Omental fat pad (tissue), 4 donors: ENCODE data around the gene ZSWIM6. TPM values are rescaled to one million over a fixed set of nuclear protein-coding genes. Genes with fewer than 3 reads are reported as not detected.

ENCODE experiments used
- ATAC-seq: fragments of 150-250 bp; one replicate; pipeline ENCODE4 v1.9.1; 2016; ENCODE audit warnings: mild to moderate bottlenecking, moderate library complexity; ENCODE audit not compliant: low FRiP score
- DNase-seq: peaks from one replicate; pipeline ENCODE4 v3.0.0-alpha.2; 2019; ENCODE audit warnings: low spot score
- total RNA-seq, 4 donors: library from RNA; depleted of rRNA; stranded (reverse); fragments of >200 nt; gene quantifications; one replicate each; pipeline ENCODE4 v1.1.0, GENCODE V29; 2016
- TF ChIP-seq, protein P1 (sequence below), 3 donors: fragments of 450-650 bp; IDR thresholded peaks; one replicate each; pipeline ENCODE4 v1.5.1; 2016 to 2017; ENCODE audit warnings: antibody characterized with exemption in 3 of 3, mild to moderate bottlenecking in 3 of 3, moderate library complexity in 2 of 3

ZSWIM6 gene
- total RNA-seq, 4 donors from 2014 or later = 9.7 to 31.1 (median 18.6) TPM

DNA sequence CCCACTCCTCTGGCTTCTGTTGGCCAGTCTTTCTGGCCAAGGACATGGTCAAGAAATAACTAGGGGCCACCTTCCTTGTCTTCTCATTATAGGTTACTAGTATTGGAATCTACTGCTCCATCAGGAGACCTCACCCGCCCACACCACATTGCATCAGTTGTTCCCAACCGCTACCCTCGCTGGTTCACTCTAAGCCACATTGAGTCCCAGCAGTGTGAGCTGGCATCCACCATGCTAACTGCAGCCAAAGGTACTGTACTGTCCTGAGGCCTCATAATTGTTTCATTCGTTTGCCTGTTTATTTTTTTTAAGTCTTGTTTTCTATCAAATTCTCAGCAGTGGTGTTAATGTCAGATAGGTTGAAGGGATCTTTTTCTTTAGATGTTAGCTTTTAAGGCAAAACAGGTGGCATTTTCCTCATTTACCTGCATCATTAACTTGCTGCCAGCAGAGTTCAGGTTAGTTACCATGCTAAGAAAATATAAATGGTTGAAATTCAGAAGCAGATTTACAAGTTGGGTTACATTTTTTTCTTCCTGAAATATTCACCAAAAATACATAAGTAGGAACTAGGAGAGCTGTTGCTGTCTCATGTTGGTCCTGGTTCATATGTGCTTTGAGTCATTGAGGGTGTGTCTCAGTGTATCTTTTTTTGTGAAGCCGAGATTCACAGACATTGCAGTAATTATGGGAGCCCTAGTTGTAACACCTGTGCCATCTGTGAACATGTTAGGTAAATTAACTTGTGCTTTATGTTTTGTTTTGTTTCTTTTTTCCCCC, 206.9 kb downstream of the ZSWIM6 start:
- DNase-seq (no peak), ATAC-seq (no peak)
- TF ChIP-seq, protein P1, sequence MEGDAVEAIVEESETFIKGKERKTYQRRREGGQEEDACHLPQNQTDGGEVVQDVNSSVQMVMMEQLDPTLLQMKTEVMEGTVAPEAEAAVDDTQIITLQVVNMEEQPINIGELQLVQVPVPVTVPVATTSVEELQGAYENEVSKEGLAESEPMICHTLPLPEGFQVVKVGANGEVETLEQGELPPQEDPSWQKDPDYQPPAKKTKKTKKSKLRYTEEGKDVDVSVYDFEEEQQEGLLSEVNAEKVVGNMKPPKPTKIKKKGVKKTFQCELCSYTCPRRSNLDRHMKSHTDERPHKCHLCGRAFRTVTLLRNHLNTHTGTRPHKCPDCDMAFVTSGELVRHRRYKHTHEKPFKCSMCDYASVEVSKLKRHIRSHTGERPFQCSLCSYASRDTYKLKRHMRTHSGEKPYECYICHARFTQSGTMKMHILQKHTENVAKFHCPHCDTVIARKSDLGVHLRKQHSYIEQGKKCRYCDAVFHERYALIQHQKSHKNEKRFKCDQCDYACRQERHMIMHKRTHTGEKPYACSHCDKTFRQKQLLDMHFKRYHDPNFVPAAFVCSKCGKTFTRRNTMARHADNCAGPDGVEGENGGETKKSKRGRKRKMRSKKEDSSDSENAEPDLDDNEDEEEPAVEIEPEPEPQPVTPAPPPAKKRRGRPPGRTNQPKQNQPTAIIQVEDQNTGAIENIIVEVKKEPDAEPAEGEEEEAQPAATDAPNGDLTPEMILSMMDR (IDR thresholded peaks at IDR 0.05) = no peak

DNA sequence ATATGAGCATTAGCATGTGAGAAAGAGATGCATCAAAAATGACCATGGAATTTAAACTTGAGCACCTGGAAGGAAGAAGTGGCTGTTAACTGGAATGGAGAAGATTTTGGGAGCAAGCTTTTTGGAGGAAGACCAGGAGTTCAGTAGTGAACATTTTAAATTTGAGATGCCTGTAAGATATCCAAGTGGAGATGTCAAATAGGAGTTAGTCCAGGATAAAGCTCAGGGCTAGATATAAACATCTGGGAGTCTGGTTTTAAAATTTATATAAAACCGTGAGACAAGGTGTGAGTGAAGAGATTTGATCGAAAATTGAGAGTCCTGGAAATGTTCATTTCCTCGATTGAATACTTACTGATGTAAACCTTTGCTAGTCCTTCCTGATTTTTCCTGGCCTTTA, 217.5 kb downstream of the ZSWIM6 start:
- DNase-seq (no peak), ATAC-seq (no peak)
- TF ChIP-seq, protein P1 (IDR thresholded peaks at IDR 0.05) = no peak

DNA sequence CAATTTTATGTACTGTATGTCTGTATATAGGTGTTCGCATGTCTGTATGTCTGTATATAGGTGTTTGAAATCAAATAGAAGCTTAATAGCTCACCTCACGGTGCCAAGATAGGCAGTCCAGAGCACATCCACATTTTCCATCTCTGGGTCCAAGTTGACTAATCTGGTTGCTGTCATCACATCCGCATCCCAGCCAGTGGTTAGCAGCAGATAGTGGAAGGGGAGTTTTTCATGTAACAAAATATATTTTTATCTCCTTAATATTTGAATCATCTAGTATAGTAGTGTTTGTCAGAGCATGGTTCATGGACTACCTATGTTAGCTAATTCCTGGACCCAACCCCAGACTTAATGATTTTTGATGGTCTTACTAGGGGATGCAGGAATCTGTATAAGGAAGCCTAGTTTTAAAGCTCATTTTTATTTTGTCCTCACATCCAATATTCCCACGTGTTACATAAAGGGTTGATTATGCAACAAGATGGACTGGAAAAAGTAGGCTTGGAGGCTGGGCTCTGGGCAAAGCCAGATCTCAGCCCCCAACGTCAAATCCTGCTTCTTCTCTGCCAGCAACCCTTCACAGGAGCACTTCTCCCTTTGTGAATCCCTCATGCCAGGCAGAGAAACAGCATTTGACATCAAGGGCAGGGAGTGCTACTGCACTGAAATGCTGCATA, 219.7 kb downstream of the ZSWIM6 start:
- TF ChIP-seq, protein P1 (IDR thresholded peaks at IDR 0.05) = no peak
- peak; percentile 73 for ATAC-seq
- DNase-seq = no peak

DNA sequence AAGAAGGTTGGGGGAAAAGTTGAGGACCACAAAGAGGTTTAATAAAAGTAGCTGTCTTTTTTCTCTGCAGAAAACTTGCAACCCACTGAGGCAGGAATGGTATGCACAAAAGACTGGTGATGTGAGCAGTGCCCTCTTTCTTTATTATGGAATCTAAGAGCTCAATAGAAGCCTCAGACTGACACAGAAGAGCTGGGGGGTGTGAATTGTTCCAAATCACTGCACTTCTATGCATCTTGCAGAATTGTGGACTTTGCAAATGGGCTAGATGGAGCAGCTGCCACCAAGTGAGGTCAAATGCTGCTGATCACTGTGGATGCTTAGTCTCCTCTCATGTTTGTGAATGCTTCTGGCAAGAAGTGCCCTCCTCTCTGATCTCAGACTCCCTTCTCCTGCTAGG, 227.1 kb downstream of the ZSWIM6 start:
- ATAC-seq (no peak), DNase-seq (no peak)
- TF ChIP-seq, protein P1 (IDR thresholded peaks at IDR 0.05) = no peak

DNA sequence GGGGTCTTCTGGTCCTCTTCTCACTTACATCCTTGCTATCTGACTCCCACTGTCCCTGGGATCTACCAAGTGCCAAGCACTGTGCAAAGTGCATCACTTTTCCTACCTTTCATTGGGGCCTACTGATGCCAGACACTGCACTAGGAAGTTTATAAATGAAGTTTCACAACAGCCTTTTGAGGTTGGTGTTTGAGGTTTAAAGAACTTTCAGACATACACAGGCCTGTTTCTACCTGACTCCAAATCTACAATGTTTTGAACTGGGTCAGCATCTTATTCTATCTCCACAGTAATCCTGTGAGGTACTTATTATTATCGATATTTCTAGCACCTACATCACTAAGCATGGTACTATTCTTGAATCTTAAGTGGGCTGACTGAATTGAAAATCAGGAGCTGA, 227.7 kb downstream of the ZSWIM6 start:
- ATAC-seq (no peak), DNase-seq (no peak)
- TF ChIP-seq, protein P1 (IDR thresholded peaks at IDR 0.05) = no peak

DNA sequence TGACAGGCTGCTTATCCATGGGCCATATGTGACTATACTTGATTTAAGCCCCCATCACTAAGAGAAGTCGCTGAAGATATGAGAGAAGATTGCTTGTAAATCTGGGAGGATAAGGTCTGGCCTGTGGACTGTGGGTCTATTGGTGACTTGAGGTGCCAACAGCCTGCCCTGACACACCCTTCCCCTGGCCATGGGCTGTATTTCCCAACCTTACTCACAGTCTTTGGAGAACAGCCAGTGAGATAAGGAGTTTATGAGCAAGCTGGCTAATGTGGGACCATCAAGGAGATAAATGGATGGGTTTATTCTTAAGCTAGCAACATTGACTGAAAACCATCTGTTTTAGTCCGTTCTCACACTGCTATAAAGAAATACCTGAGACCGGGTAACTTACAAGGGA, 231.3 kb downstream of the ZSWIM6 start:
- no peak for DNase-seq
- ATAC-seq = peak; percentile 67
- TF ChIP-seq, protein P1 (IDR thresholded peaks at IDR 0.05) = no peak

DNA sequence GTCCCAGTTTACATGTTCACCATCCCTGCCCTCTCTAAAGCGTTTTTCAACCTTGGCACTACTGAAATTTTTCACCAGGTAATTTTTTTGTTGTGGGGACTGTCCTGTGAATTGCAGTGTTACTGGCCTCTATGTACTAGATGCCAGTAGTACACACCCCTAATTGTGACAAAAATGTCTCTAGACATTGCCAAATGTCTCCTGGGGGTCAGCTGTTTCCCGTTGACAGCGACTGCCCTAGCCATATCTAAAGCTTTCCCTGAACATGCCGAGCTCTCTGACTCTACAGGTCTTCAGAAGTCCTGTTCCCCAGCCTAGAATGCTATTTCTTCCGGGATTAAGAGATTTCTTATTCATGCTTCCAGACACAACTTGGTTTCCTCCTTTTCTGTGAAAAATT, 235.3 kb downstream of the ZSWIM6 start:
- ATAC-seq (no peak), DNase-seq (no peak)
- TF ChIP-seq, protein P1 (IDR thresholded peaks at IDR 0.05) = no peak
